ENCODE results near the gene VSX1.

GRCh38 chr20:25039697-25040437 is 42.1 kb downstream of the VSX1 start:
- TF ChIP-seq POLR2AphosphoS5 (IDR thresholded peaks at IDR 0.05; ENCODE audit: borderline replicate concordance, low read depth, low read length) (no peak), EZH2 (IDR thresholded peaks at IDR 0.05) (no peak)

All from SK-N-MC (cell line).